Hepatocyte (in vitro differentiated cells): ENCODE data around the gene TBC1D8.

ENCODE experiments used
- EZH2 ChIP-seq: fragments of 200-600 bp; sonication (generic); IDR thresholded peaks from 2 replicates; pipeline ENCODE4 v1.6.1; 2016; ENCODE audit warnings: antibody characterized with exemption, mild to moderate bottlenecking, borderline replicate concordance
- EZH2phosphoT487 ChIP-seq: fragments of 200-600 bp; sonication (generic); IDR thresholded peaks from one replicate; pipeline ENCODE4 v1.6.1; 2018; ENCODE audit warnings: antibody characterized with exemption, mild to moderate bottlenecking, low read depth, moderate library complexity; ENCODE audit not compliant: unreplicated experiment, severe bottlenecking
- TF ChIP-seq, protein P1 (sequence below): fragments of 200-600 bp; sonication (generic); IDR thresholded peaks from 2 replicates; pipeline ENCODE4 v1.5.1; 2016; ENCODE audit warnings: antibody characterized with exemption, mild to moderate bottlenecking; ENCODE audit not compliant: poor library complexity

DNA sequence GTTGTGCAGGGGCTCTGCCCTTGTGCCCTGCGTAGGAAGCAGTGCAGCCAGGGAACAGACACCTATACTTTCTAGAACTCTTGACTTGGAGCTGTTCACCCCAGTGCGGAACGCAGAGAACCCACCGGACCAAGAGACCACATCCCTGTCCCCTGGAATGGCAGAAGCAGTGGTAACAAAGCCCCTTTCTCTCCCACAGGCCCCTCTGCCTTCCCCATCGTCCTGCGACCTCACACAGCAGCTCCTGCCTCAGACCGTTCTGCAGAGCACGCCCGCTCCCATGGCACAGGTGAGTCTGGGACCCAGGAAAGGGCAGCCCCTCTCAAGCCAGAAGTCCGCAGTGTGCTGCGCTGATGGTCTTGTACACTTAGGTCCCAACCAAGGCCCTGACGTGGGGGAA is 173.7 kb downstream of the TBC1D8 start:
- TF ChIP-seq EZH2phosphoT487 (no peak), EZH2 (no peak)
- TF ChIP-seq, protein P1, sequence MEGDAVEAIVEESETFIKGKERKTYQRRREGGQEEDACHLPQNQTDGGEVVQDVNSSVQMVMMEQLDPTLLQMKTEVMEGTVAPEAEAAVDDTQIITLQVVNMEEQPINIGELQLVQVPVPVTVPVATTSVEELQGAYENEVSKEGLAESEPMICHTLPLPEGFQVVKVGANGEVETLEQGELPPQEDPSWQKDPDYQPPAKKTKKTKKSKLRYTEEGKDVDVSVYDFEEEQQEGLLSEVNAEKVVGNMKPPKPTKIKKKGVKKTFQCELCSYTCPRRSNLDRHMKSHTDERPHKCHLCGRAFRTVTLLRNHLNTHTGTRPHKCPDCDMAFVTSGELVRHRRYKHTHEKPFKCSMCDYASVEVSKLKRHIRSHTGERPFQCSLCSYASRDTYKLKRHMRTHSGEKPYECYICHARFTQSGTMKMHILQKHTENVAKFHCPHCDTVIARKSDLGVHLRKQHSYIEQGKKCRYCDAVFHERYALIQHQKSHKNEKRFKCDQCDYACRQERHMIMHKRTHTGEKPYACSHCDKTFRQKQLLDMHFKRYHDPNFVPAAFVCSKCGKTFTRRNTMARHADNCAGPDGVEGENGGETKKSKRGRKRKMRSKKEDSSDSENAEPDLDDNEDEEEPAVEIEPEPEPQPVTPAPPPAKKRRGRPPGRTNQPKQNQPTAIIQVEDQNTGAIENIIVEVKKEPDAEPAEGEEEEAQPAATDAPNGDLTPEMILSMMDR: no peak
